Activated CD4-positive, alpha-beta T cell treated with anti-CD3 and anti-CD28 coated beads, Interleukin-2, amount 50 U/mL, for 48 hours (primary cell): ENCODE data around the gene EIF4E1B.
"Not testable (repeated sequence)": the region's sequence is repeated elsewhere in the genome, so short reads cannot be mapped to it uniquely, and the experiment has no call there.

Source experiments
- DNase-seq, 2 experiments: peaks; one replicate each; pipeline ENCODE4 v3.0.0-alpha.2; 2020

EIF4E1B gene

GRCh38 chr5:176629853-176630680 is at the start of gene EIF4E1B, which contains the start of gene SNCB:
TSS of gene EIF4E1B (plus strand) at chr5:176630675. CDS start at chr5:176642788, 12,113 bp downstream.
TSS of gene SNCB (minus strand) at chr5:176630534. CDS start at chr5:176629654, 880 bp downstream.
- peak; percentile 55 to 62 for DNase-seq

DNA sequence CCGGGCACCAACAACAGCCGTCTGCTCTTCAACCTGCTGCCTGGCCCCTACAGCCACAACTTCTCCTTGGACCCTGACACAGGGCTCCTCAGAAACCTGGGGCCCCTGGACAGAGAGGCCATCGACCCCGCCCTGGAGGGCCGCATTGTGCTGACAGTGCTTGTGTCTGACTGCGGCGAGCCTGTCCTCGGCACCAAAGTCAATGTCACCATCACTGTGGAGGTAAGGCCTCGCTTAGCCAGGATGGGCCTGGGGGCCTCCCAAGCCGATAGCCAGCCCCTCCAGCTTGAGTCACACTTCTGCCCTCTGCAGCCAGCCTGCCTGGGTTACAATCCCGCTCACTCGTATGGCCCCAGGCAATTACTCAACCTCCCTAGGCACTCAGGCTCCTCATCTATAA is 49.1 kb upstream of the EIF4E1B start:
- DNase-seq = no peak

DNA sequence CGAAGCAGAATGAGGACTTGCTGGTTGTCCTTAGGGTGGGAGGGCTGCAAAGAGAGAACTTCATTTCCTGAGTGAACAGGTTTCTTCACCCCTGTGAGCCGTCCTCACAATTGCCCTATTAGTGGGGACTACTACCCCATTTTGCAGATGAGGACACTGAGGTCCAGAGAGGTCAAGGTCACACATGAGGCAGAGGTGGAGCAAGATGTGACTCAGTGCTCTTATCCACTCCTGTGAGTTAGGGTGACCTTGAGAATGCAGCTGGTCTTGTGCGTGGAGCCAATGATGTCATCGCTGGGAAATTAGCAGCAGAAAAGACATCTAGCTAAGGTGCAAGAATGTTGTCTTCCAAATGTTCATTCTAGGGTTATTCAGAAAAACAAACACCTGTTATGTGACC is 47.4 kb upstream of the EIF4E1B start:
- no peak for DNase-seq

- DNase-seq = no peak
Measured at GRCh38 chr5:176587398-176587797, 43.1 kb upstream of the EIF4E1B start.

- no peak for DNase-seq
Measured at GRCh38 chr5:176588297-176588696, 42.2 kb upstream of the EIF4E1B start.

DNA sequence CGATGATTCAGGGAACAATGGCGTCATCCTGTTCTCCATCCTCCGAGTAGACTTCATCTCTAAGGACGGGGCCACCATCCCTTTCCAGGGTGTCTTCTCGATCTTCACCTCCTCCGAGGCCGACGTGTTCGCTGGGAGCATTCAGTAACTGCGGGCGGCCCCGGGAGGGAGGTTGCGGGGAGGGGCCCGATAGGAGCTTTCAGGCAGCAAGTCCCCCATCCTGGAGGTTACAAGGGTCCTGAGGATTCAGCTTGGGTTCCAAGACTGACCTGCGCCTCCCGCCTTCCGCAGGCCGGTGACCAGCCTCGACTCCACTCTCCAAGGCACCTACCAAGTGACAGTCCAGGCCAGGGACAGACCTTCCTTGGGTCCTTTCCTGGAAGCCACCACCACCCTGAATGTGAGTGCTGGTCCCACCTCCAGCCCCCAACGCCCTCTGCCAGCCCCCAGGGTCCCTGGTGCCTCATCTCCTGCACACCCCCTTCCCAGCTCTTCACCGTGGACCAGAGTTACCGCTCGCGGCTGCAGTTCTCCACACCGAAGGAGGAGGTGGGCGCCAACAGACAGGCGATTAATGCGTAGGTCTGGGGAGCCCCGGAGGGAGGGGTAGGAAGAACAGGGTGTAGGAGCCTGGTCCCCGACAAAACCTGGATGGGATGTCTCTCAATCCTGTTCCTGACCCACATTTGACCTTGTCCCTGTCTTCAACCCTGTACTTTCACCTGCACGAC is 41.3 kb upstream of the EIF4E1B start:
- no peak for DNase-seq

DNA sequence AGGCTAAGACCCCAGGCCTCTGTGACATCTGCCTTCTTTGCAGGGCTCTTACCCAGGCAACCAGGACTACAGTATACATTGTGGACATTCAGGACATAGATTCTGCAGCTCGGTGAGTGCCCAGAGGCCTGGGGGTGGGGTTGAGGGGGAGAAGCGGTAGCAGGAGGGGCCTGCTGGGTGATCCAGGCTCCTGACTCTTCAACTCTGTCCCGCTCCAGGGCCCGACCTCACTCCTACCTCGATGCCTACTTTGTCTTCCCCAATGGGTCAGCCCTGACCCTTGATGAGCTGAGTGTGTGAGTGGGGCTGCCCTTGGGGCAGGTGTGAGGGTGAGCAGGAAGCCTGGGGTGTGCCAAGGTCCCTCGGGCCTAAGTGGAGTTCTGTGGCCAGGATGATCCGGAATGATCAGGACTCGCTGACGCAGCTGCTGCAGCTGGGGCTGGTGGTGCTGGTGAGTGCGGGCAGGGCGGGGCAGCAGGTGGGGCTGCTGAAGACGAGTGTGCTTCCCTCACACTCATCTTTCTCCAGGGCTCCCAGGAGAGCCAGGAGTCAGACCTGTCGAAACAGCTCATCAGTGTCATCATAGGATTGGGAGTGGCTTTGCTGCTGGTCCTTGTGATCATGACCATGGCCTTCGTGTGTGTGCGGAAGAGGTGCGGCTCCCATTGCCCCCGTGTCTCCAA is 40.3 kb upstream of the EIF4E1B start:
- DNase-seq = no peak

DNA sequence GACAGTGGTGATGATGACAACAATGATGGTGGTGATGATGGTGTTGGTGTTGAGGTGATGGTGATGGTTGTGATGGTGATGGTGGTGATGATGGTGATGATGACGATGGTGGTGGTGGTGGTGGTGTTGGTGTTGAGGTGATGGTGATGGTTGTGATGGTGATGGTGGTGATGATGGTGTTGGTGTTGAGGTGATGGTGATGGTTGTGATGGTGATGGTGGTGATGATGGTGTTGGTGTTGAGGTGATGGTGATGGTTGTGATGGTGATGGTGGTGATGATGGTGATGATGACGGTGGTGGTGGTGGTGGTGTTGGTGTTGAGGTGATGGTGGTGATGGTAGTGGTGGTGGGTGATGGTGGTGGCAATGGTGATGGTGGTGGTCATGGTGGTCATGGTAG is 38.8 kb upstream of the EIF4E1B start:
- not testable (repeated sequence) for DNase-seq

GRCh38 chr5:176592573-176592972 is 37.9 kb upstream of the EIF4E1B start:
- DNase-seq = no peak

- DNase-seq = no peak
Measured at GRCh38 chr5:176593273-176593869, 37.1 kb upstream of the EIF4E1B start.

- DNase-seq = no peak
Measured at GRCh38 chr5:176594554-176594953, 35.9 kb upstream of the EIF4E1B start.

DNA sequence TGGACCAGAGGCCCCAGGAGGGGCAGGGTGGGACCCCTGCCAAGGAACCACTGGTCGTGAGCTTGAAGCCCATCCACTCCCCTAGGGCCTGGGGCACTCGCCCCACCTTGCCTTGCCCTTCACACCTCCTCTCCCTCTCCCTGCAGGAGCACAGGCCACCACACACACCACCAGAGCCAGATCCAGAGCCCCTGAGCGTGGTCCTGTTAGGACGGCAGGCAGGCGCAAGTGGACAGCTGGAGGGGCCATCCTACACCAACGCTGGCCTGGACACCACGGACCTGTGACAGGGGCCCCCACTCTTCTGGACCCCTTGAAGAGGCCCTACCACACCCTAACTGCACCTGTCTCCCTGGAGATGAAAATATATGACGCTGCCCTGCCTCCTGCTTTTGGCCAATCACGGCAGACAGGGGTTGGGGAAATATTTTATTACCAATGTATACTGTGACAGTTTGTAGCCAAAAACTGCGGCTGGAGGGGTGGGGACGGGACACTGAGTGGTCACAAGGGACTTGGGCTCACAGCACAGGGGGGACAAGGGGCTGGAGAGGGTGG is 35.0 kb upstream of the EIF4E1B start:
- no peak for DNase-seq

GRCh38 chr5:176596069-176596644 is 34.3 kb upstream of the EIF4E1B start:
- no peak for DNase-seq

GRCh38 chr5:176596689-176597416 is 33.6 kb upstream of the EIF4E1B start:
- DNase-seq = peak; percentile 68 to 71

DNA sequence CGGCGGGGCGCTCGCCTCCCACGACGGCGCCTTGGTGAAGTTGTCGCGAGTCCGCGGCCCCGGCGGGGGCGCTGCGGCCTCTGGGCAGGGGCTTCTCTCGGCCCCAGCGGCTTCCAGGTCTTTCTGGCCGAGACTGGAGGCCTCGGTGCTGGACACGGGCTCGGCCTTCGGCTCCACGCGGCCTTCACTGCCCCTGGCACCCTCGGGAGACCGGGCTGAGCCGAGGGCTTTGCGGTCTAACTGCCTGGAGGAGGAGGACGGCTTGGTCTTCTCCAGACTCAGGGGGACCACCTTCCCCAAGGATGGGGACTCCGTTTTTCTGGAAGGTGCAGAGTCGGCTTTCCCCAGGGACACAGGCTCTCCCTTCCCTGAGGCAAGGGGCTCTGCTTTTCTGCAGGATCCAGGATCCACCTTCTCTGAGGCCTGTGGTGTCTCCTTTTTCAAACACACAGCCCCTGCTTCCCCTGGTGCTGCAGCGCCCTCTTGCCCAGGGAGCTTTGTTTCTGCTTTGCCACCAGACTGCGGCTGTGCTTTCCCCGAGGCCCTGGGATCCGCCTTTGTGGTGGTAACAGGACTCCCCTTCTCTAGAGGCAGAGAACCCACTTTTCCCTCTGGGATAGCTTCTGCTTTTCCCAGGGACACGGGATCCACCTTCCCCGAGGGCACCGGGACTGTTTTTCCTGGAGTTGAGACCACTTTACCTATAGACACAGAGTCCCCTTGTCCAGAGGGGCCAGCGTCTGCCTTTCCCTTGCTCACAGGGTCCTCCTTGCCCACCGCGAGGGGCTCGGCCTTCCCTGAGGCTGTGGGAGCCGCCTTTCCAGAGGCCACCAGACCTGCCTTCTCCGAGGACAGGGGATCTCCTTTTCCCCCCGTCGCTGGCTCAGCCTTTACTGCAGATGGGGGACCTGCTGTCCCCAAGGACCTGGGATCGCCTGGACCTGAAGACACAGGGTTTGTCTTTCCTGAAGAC is 32.8 kb upstream of the EIF4E1B start:
- DNase-seq = peak in 1 of 2 experiments; percentile 18

DNA sequence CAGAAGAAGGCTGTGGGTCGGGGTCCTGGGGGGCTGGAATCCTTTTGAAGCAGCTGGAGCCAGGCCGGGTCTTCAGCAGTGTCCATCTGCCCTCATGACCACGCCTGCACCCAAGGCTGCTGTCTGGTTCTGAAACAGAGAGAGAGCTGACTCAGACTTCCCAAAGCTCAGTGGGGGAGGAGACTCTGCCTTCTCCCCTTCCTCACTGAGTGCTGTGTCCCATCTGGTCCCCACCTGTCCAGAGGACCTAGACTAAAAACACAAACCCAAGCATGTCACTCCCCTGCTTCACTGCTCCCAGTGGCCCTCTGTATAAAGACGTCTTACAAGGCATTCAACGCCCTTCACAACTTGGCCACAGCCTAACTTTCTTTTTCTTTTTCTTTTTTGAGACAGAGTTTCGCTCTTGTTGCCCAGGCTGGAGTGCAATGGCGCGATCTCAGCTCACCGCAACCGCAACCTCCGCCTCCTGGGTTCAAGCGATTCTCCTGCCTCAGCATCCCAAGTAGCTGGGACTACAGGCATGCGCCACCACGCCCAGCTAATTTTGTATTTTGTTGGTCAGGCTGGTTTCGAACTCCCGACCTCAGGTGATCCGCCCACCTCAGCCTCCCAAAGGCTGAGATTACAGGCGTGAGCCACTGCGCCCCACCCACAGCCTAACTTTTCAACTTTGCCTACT is 30.6 kb upstream of the EIF4E1B start:
- not testable (repeated sequence) for DNase-seq

GRCh38 chr5:176601901-176602482 is 28.5 kb upstream of the EIF4E1B start:
- DNase-seq = no peak

- DNase-seq = no peak
Measured at GRCh38 chr5:176603091-176603490, 27.4 kb upstream of the EIF4E1B start.

DNA sequence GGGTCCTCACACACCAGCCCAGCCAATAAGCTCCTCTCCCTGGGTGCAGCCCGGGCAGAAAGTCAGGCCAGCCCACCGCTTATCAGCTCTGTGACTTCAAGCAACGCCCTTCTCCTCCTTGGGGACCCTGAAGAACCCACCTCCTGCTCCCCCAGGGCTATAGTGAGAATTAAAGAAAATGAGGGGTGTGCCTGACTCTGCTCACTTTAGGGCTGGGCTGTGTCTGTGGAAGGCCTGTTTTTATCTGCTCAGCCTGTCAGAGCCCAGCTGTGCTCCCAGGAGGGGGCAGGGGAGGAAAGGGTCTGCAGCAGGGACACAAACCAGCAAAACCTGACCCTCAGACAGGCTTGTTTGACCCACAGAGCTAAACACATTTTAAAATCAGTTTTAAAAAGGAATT is 24.4 kb upstream of the EIF4E1B start:
- no peak for DNase-seq
